Endothelial cell of umbilical vein (primary cell): ENCODE results near the gene TBC1D16. TPM values are rescaled to one million over a fixed set of nuclear protein-coding genes. Genes with fewer than 3 reads are reported as not detected.

ENCODE experiments used
- BruUV-seq: library from RNA; stranded (reverse); fragments of 400-500 nt; replicated peaks from 2 replicates; lab custom pipeline; 2021; lab: Mats Ljungman, UMichigan
- CTCF ChIA-PET: fragments of 300-600, 350-600 bp; sonication (Branson Sonifier 250); formaldehyde crosslinking; loops from one replicate; lab custom pipeline; 2021; ENCODE audit warnings: antibody characterized with exemption, inconsistent platforms; lab: Charles Lee
- POLR2A ChIA-PET: fragments of 300-600, 350-600 bp; sonication (Branson Sonifier 250); formaldehyde crosslinking; loops from one replicate; lab custom pipeline; 2021; ENCODE audit warnings: antibody characterized with exemption, inconsistent platforms; lab: Charles Lee
- DNase-seq: peaks from one replicate; pipeline ENCODE4 v3.0.0-alpha.2; 2011; ENCODE audit warnings: low read depth, low spot score
- FAIRE-seq: peaks from 2 replicates; lab custom pipeline; 2011; peaks lifted over from hg19 to GRCh38; lab: Jason Lieb, UNC
- H2AFZ ChIP-seq: 2 replicates; pipeline ENCODE4 v1.6.0; 2012; ENCODE audit warnings: low read depth, low read length, control low read depth, inconsistent platforms
- H3K27ac ChIP-seq: 2 replicates; pipeline ENCODE4 v1.5.1; 2011; ENCODE audit warnings: low read depth, mild to moderate bottlenecking, control low read depth, low read length, moderate library complexity; ENCODE audit not compliant: insufficient read depth
- H3K27me3 ChIP-seq, 2 experiments: 2 replicates each; pipeline versions ENCODE4 v1.6.0 to v1.6.1; 2011; ENCODE audit warnings: low read length in 2 of 2, mixed read lengths in 1 of 2; ENCODE audit not compliant: control insufficient read depth in 2 of 2, insufficient read depth in 2 of 2
- H3K36me3 ChIP-seq, 2 experiments: 2 replicates in 1 of 2; 3 replicates in 1 of 2; pipeline ENCODE4 v1.5.1; 2011; ENCODE audit warnings: low read length in 2 of 2, mild to moderate bottlenecking in 1 of 2, moderate library complexity in 1 of 2; ENCODE audit not compliant: control insufficient read depth in 2 of 2, insufficient read depth in 2 of 2; ENCODE audit errors: extremely low read depth in 1 of 2
- H3K4me1 ChIP-seq: 3 replicates; pipeline ENCODE4 v1.5.1; 2011; ENCODE audit warnings: mild to moderate bottlenecking, low read length; ENCODE audit not compliant: control insufficient read depth, insufficient read depth; ENCODE audit errors: extremely low read depth
- H3K4me2 ChIP-seq: 2 replicates; pipeline ENCODE4 v1.6.1; 2011; ENCODE audit warnings: low read length, control low read depth, mixed read lengths; ENCODE audit not compliant: insufficient read depth
- H3K4me3 ChIP-seq, 3 experiments: fragments of 200-600 bp in 1 of 3; sonication (generic), shearing (Covaris generic) in 1 of 3; replicated peaks in 1 of 3; 2 replicates each; pipeline ENCODE4 v1.5.1; 2011 to 2016; ENCODE audit warnings: control low read depth in 3 of 3, low read length in 3 of 3, mild to moderate bottlenecking in 2 of 3, inconsistent platforms in 1 of 3, low read depth in 1 of 3, moderate library complexity in 1 of 3; ENCODE audit not compliant: insufficient read depth in 1 of 3
- H3K79me2 ChIP-seq: 2 replicates; pipeline ENCODE4 v1.6.0; 2012; ENCODE audit warnings: low read length, inconsistent platforms; ENCODE audit not compliant: control insufficient read depth, insufficient read depth
- H3K9ac ChIP-seq: replicated peaks from 2 replicates; pipeline ENCODE3; 2011; ENCODE audit warnings: low read length, control low read depth; ENCODE audit not compliant: insufficient read depth; ENCODE audit errors: extremely low read depth
- H3K9me1 ChIP-seq: replicated peaks from 3 replicates; pipeline ENCODE4 v1.6.0; 2011; ENCODE audit warnings: mild to moderate bottlenecking, low read length; ENCODE audit not compliant: control insufficient read depth, insufficient read depth; ENCODE audit errors: extremely low read depth
- H3K9me3 ChIP-seq: replicated peaks from 2 replicates; pipeline ENCODE4 v1.5.1; 2012; ENCODE audit warnings: low read length, inconsistent platforms; ENCODE audit not compliant: control insufficient read depth, insufficient read depth
- H4K20me1 ChIP-seq: replicated peaks from 2 replicates; pipeline ENCODE3; 2011; ENCODE audit warnings: mild to moderate bottlenecking, low read length; ENCODE audit not compliant: control insufficient read depth, insufficient read depth; ENCODE audit errors: extremely low read depth
- CTCF ChIP-seq, 2 donors: IDR thresholded peaks; 1 replicate in 1 of 2; 2 replicates in 1 of 2; pipeline ENCODE4 v1.5.1; 2011; ENCODE audit warnings: low read length in 2 of 2, mild to moderate bottlenecking in 2 of 2, moderate library complexity in 2 of 2, control low read depth in 1 of 2, inconsistent platforms in 1 of 2, low read depth in 1 of 2; ENCODE audit not compliant: insufficient read depth in 1 of 2; ENCODE audit errors: extremely low read depth in 1 of 2
- EZH2 ChIP-seq: IDR thresholded peaks from 2 replicates; pipeline ENCODE4 v1.6.1; 2012; ENCODE audit warnings: borderline replicate concordance, low read depth, mild to moderate bottlenecking, moderate library complexity, low read length, inconsistent platforms; ENCODE audit not compliant: severe bottlenecking
- FOS ChIP-seq: IDR thresholded peaks from 2 replicates; pipeline ENCODE4 v1.6.1; 2011; ENCODE audit warnings: mild to moderate bottlenecking, low read length, moderate library complexity, borderline replicate concordance; ENCODE audit not compliant: insufficient read depth
- GATA2 ChIP-seq: IDR thresholded peaks from 2 replicates; pipeline ENCODE4 v1.7.0; 2011; ENCODE audit warnings: low read depth, mild to moderate bottlenecking, moderate library complexity, mixed read lengths, low read length; ENCODE audit not compliant: insufficient read length, insufficient read depth
- JUN ChIP-seq: IDR thresholded peaks from 2 replicates; pipeline ENCODE4 v1.6.1; 2011; ENCODE audit warnings: borderline replicate concordance, low read depth; ENCODE audit not compliant: insufficient read length, insufficient read depth
- MYC ChIP-seq: IDR thresholded peaks from one replicate; pipeline ENCODE4 v1.6.1; 2011; ENCODE audit warnings: mild to moderate bottlenecking, low read depth, low read length
- POLR2A ChIP-seq: IDR thresholded peaks from 2 replicates; pipeline ENCODE4 v1.6.1; 2012; ENCODE audit warnings: low read depth, mild to moderate bottlenecking, control low read depth, low read length
- POLR2AphosphoS5 ChIP-seq: IDR thresholded peaks from 2 replicates; pipeline ENCODE4 v1.6.1; 2012; ENCODE audit warnings: low read depth, mild to moderate bottlenecking, control low read depth, low read length, moderate library complexity; ENCODE audit not compliant: insufficient read depth
- dilution Hi-C: fragments of 300-500 bp; cut with MboI; formaldehyde crosslinking; loops from one replicate; pipeline ENCODE4 v1.15.0; 2019; ENCODE audit warnings: low sequenced_read_pairs; ENCODE audit not compliant: extremely low pct_ligation_motif_present
- intact Hi-C: fragments of 100-400 bp; cut with micrococcal nuclease; formaldehyde crosslinking; loops from one replicate; pipeline ENCODE4 v1.10.0; 2022
- polyA plus RNA-seq, 4 experiments: library from polyadenylated mRNA; depleted of rRNA in 3 of 4; stranded (reverse) in 3 of 4; unstranded in 1 of 4; fragments of >200 nt; gene quantifications; 2 replicates each; pipeline versions ENCODE4 v1.2.1 to v1.2.3, GENCODE V29; 2011 to 2012; ENCODE audit warnings: missing spikeins in 1 of 4
- total RNA-seq: library from RNA; stranded (reverse); gene quantifications from 2 replicates; pipeline ENCODE4 v1.2.3, GENCODE V29; 2021
- TF ChIP-seq, protein P1 (sequence below): IDR thresholded peaks from 2 replicates; pipeline ENCODE4 v1.6.1; 2011; ENCODE audit not compliant: insufficient read depth, insufficient read length

The TBC1D16 gene
- total and polyA plus RNA-seq, 2 donors (not counting 3 experiments of a cell fraction or from before 2014, with no cell fraction given) = 12.9 to 48.6 TPM

- Histone ChIP-seq H4K20me1 (no peaks in the 10 kb centered on the region), H3K79me2 (no peaks in the 10 kb centered on the region), H3K9me3 (no peaks in the 10 kb centered on the region), H2AFZ (no peak overlapping the region), H3K9ac (no peak overlapping the region), H3K27me3 (peaks cover 0 to 5% of the 10 kb centered on the region in 2 experiments), H3K4me2 (no peak overlapping the region), H3K4me1 (peaks cover 12% of the 10 kb centered on the region), H3K4me3 (no peak overlapping the region), H3K36me3 (peaks cover 0 to 17% of the 10 kb centered on the region in 2 experiments), H3K9me1 (no peaks in the 10 kb centered on the region), H3K27ac (no peak overlapping the region)
- intact Hi-C loops = no loop called here
- dilution Hi-C loops = no loop called here
- no peak for DNase-seq
- FAIRE-seq = no peak
- CTCF ChIA-PET = interaction anchor here (0.9 to 1.4 kb wide), 2 partner anchors 12 to 57 kb away, joined by 3 read pairs; no protein-coding TSS in a partner anchor
- TF ChIP-seq GATA2 (no peak), JUN (no peak), MYC (no peak), POLR2A (no peak), POLR2AphosphoS5 (no peak), EZH2 (no peak), CTCF (IDR thresholded peaks at IDR 0.05; ENCODE audit: extremely low read depth in 1 of 2, insufficient read depth in 1 of 2, low read depth in 1 of 2, low read length in 2 of 2) (no peak), FOS (no peak)
- TF ChIP-seq, protein P1, sequence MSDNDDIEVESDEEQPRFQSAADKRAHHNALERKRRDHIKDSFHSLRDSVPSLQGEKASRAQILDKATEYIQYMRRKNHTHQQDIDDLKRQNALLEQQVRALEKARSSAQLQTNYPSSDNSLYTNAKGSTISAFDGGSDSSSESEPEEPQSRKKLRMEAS = no peak
- no TSS peak for BruUV-seq
- POLR2A ChIA-PET = no interaction called here
Measured at GRCh38 chr17:79935197-79935885, 100.3 kb downstream of the TBC1D16 start.
